Bronchial epithelial cell (primary cell): ENCODE results near the gene WNT7A. TPM values are rescaled to one million over a fixed set of nuclear protein-coding genes. Genes with fewer than 3 reads are reported as not detected.

Experiments used
- DNase-seq: peaks from one replicate; pipeline ENCODE4 v3.0.0-alpha.2; 2010; ENCODE audit warnings: low read depth
- FAIRE-seq: peaks from 2 replicates; lab custom pipeline; 2011; peaks lifted over from hg19 to GRCh38; lab: Jason Lieb, UNC
- H3K27me3 ChIP-seq: 2 replicates; pipeline ENCODE4 v1.5.1; 2011; ENCODE audit warnings: low read length; ENCODE audit not compliant: control insufficient read depth, insufficient read depth
- H3K36me3 ChIP-seq: 2 replicates; pipeline ENCODE4 v1.5.1; 2011; ENCODE audit warnings: low read length; ENCODE audit not compliant: control insufficient read depth, insufficient read depth
- H3K4me3 ChIP-seq: 2 replicates; pipeline ENCODE4 v1.5.1; 2011; ENCODE audit warnings: mild to moderate bottlenecking, low read depth, low read length, control low read depth
- CTCF ChIP-seq: IDR thresholded peaks from 2 replicates; pipeline ENCODE4 v1.5.1; 2011; ENCODE audit warnings: mild to moderate bottlenecking, moderate library complexity, low read length, control low read depth, inconsistent platforms; ENCODE audit not compliant: insufficient read depth, severe bottlenecking
- total RNA-seq: library from RNA; depleted of rRNA; stranded (reverse); fragments of >200 nt; gene quantifications from 2 replicates; pipeline ENCODE4 v1.2.1, GENCODE V29; 2014

WNT7A gene
- total RNA-seq, 1 donor from 2014 or later, result 13.4 TPM

GRCh38 chr3:13853978-13854296 lies 25.9 kb downstream of the WNT7A start:
- FAIRE-seq (peak; percentile 83), DNase-seq (peak; percentile 96)
- H3K27me3 ChIP-seq, result no peaks in the 10 kb centered on the region
- peaks cover 4% of the 10 kb centered on the region for H3K36me3 ChIP-seq
- H3K4me3 ChIP-seq, result no peak overlapping the region
- TF ChIP-seq CTCF, result no peak

- H3K36me3 ChIP-seq, result peaks cover 4% of the 10 kb centered on the region
- H3K27me3 ChIP-seq, result no peaks in the 10 kb centered on the region
- TF ChIP-seq CTCF, result no peak
- DNase-seq (no peak), FAIRE-seq (no peak)
- no peak overlapping the region for H3K4me3 ChIP-seq
These were observed 26.5 kb downstream of the WNT7A start for GRCh38 chr3:13853256-13853977.

- no peak overlapping the region for H3K4me3 ChIP-seq
- TF ChIP-seq CTCF, result no peak
- no peaks in the 10 kb centered on the region for H3K27me3 ChIP-seq
- DNase-seq (peak; percentile 80), FAIRE-seq (peak; percentile 94)
- H3K36me3 ChIP-seq, result peaks cover 4% of the 10 kb centered on the region
These were observed 27.2 kb downstream of the WNT7A start for GRCh38 chr3:13852638-13853009.

GRCh38 chr3:13851997-13852637 lies 27.8 kb downstream of the WNT7A start:
- DNase-seq (peak; percentile 79), FAIRE-seq (no peak)
- H3K27me3 ChIP-seq, result no peaks in the 10 kb centered on the region
- H3K4me3 ChIP-seq, result no peak overlapping the region
- H3K36me3 ChIP-seq, result peaks cover 4% of the 10 kb centered on the region
- TF ChIP-seq CTCF, result no peak

- no peaks in the 10 kb centered on the region for H3K27me3 ChIP-seq
- DNase-seq, result no peak
- FAIRE-seq, result no peak
- no peak for TF ChIP-seq CTCF
- H3K4me3 ChIP-seq, result no peak overlapping the region
- H3K36me3 ChIP-seq, result peaks cover 4% of the 10 kb centered on the region
These were observed 28.6 kb downstream of the WNT7A start for GRCh38 chr3:13851091-13851849.
